ENCODE results near the gene PSMC1. TPM values are rescaled to one million over a fixed set of nuclear protein-coding genes. Genes with fewer than 3 reads are reported as not detected.

PSMC1 gene
- total and polyA plus RNA-seq, 10 of the 15 experiments (the other 5 are each of a cell fraction or from before 2014, with no cell fraction given): 97.4 to 286 (median 209) TPM

DNA sequence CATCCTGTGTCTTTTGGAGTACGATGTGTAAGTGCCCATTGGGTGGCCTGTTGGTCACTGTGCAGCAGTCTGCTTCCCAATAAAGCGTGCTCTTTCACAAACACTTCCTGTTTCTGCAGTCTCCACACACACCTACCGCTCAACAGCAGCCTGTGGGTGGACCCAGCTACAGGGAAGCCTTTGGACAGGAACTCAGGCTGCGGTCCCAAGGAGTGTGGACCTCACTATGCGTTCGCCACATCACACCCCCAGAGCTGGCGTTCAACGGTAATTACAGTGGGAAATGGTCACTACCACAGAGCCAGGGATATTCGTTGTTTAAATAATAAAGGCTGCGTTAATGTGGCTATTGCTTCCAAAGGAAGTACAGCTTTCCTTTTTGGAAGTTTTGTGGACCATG, 16.2 kb downstream of the PSMC1 start (continued):
- TF ChIP-seq, protein P1, sequence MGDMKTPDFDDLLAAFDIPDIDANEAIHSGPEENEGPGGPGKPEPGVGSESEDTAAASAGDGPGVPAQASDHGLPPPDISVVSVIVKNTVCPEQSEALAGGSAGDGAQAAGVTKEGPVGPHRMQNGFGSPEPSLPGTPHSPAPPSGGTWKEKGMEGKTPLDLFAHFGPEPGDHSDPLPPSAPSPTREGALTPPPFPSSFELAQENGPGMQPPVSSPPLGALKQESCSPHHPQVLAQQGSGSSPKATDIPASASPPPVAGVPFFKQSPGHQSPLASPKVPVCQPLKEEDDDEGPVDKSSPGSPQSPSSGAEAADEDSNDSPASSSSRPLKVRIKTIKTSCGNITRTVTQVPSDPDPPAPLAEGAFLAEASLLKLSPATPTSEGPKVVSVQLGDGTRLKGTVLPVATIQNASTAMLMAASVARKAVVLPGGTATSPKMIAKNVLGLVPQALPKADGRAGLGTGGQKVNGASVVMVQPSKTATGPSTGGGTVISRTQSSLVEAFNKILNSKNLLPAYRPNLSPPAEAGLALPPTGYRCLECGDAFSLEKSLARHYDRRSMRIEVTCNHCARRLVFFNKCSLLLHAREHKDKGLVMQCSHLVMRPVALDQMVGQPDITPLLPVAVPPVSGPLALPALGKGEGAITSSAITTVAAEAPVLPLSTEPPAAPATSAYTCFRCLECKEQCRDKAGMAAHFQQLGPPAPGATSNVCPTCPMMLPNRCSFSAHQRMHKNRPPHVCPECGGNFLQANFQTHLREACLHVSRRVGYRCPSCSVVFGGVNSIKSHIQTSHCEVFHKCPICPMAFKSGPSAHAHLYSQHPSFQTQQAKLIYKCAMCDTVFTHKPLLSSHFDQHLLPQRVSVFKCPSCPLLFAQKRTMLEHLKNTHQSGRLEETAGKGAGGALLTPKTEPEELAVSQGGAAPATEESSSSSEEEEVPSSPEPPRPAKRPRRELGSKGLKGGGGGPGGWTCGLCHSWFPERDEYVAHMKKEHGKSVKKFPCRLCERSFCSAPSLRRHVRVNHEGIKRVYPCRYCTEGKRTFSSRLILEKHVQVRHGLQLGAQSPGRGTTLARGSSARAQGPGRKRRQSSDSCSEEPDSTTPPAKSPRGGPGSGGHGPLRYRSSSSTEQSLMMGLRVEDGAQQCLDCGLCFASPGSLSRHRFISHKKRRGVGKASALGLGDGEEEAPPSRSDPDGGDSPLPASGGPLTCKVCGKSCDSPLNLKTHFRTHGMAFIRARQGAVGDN (IDR thresholded peaks at IDR 0.05): no peak
- TF ChIP-seq, protein P2, sequence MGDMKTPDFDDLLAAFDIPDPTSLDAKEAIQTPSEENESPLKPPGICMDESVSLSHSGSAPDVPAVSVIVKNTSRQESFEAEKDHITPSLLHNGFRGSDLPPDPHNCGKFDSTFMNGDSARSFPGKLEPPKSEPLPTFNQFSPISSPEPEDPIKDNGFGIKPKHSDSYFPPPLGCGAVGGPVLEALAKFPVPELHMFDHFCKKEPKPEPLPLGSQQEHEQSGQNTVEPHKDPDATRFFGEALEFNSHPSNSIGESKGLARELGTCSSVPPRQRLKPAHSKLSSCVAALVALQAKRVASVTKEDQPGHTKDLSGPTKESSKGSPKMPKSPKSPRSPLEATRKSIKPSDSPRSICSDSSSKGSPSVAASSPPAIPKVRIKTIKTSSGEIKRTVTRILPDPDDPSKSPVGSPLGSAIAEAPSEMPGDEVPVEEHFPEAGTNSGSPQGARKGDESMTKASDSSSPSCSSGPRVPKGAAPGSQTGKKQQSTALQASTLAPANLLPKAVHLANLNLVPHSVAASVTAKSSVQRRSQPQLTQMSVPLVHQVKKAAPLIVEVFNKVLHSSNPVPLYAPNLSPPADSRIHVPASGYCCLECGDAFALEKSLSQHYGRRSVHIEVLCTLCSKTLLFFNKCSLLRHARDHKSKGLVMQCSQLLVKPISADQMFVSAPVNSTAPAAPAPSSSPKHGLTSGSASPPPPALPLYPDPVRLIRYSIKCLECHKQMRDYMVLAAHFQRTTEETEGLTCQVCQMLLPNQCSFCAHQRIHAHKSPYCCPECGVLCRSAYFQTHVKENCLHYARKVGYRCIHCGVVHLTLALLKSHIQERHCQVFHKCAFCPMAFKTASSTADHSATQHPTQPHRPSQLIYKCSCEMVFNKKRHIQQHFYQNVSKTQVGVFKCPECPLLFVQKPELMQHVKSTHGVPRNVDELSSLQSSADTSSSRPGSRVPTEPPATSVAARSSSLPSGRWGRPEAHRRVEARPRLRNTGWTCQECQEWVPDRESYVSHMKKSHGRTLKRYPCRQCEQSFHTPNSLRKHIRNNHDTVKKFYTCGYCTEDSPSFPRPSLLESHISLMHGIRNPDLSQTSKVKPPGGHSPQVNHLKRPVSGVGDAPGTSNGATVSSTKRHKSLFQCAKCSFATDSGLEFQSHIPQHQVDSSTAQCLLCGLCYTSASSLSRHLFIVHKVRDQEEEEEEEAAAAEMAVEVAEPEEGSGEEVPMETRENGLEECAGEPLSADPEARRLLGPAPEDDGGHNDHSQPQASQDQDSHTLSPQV (IDR thresholded peaks at IDR 0.05): no peak
- TF ChIP-seq STAT3 (IDR thresholded peaks at IDR 0.05; ENCODE audit: low read depth, low read length): no peak
- TF ChIP-seq CEBPB (IDR thresholded peaks at IDR 0.05; ENCODE audit: borderline replicate concordance in 1 of 2, low read depth in 2 of 2, low read length in 2 of 2): no peak
- no peak for TF ChIP-seq ETV6 (conservative IDR thresholded peaks at IDR 0.05 in 1 of 2, IDR thresholded peaks at IDR 0.05 in 1 of 2; ENCODE audit: borderline replicate concordance in 1 of 2, low read depth in 1 of 2)
- no peak for TF ChIP-seq ZNF24 (IDR thresholded peaks at IDR 0.05)
- no peak for TF ChIP-seq FOXM1 (IDR thresholded peaks at IDR 0.05; ENCODE audit: low read depth, low read length)
- no peak for TF ChIP-seq NR2C2 (IDR thresholded peaks at IDR 0.05; ENCODE audit: borderline replicate concordance, control insufficient read depth, insufficient read length, low read depth)
- no peak for TF ChIP-seq EZH2 (IDR thresholded peaks at IDR 0.05; ENCODE audit: borderline replicate concordance, control insufficient read depth, low read depth, low read length)
- TF ChIP-seq EED (IDR thresholded peaks at IDR 0.05; ENCODE audit: low read depth): no peak
